Ammon's horn (tissue), 1 donor: ENCODE data around the gene RARA.

Source experiments
- DNase-seq: peaks from one replicate; pipeline ENCODE4 v3.0.0-alpha.2; 2016; ENCODE audit warnings: low spot score

Gene RARA

GRCh38 chr17:40309031-40309948, at the start of gene RARA:
Gene RARA (plus strand): TSS chr17:40309180. CDS start chr17:40331219, 22,039 bp downstream.
- peak; percentile 80 for DNase-seq

GRCh38 chr17:40259505-40259904, 49.5 kb upstream of the RARA start:
- DNase-seq = no peak

- DNase-seq = no peak
Measured at GRCh38 chr17:40260528-40260927, 48.5 kb upstream of the RARA start.

- no peak for DNase-seq
Measured at GRCh38 chr17:40264458-40265185, 44.4 kb upstream of the RARA start.

GRCh38 chr17:40265337-40265736, 43.6 kb upstream of the RARA start:
- no peak for DNase-seq

GRCh38 chr17:40266882-40267281, 42.1 kb upstream of the RARA start:
- DNase-seq = no peak

- no peak for DNase-seq
Measured at GRCh38 chr17:40268141-40268712, 40.8 kb upstream of the RARA start.

GRCh38 chr17:40278414-40278813, 30.6 kb upstream of the RARA start:
- DNase-seq = no peak

- DNase-seq = no peak
Measured at GRCh38 chr17:40279402-40279801, 29.6 kb upstream of the RARA start.

GRCh38 chr17:40281663-40282062, 27.3 kb upstream of the RARA start:
- no peak for DNase-seq

GRCh38 chr17:40283662-40284061, 25.3 kb upstream of the RARA start:
- DNase-seq = no peak

GRCh38 chr17:40284085-40284713, 24.8 kb upstream of the RARA start:
- DNase-seq = no peak

- DNase-seq = no peak
Measured at GRCh38 chr17:40286473-40286872, 22.5 kb upstream of the RARA start.

- DNase-seq = no peak
Measured at GRCh38 chr17:40287159-40287493, 21.9 kb upstream of the RARA start.

GRCh38 chr17:40287494-40288369, 21.2 kb upstream of the RARA start, which contains the start of gene CDC6:
Gene CDC6 (plus strand): TSS chr17:40287879. CDS start chr17:40289421, 1,542 bp downstream.
- peak; percentile 99 for DNase-seq

GRCh38 chr17:40290629-40291280, 18.2 kb upstream of the RARA start:
- peak; percentile 84 for DNase-seq

GRCh38 chr17:40291281-40291664, 17.7 kb upstream of the RARA start:
- DNase-seq = no peak

GRCh38 chr17:40293363-40293762, 15.6 kb upstream of the RARA start:
- no peak for DNase-seq

- DNase-seq = no peak
Measured at GRCh38 chr17:40295488-40296436, 13.2 kb upstream of the RARA start.

- no peak for DNase-seq
Measured at GRCh38 chr17:40297511-40297910, 11.5 kb upstream of the RARA start.
